Fibroblast of skin of scalp (primary cell): ENCODE data around the gene FAM193A. TPM values are rescaled to one million over a fixed set of nuclear protein-coding genes. Genes with fewer than 3 reads are reported as not detected.
"Not testable (repeated sequence)": the region's sequence is repeated elsewhere in the genome, so short reads cannot be mapped to it uniquely, and the experiment has no call there.

Source experiments
- DNase-seq: peaks from one replicate; pipeline ENCODE4 v3.0.0-alpha.2; 2013
- polyA plus RNA-seq, 2 experiments: library from polyadenylated mRNA; unstranded; fragments of 120-200 nt; gene quantifications; one replicate each; pipeline ENCODE4 v1.2.1, GENCODE V29; 2013; ENCODE audit not compliant: insufficient read length in 2 of 2

Gene FAM193A
- polyA plus RNA-seq (2013, experiment 1 of 2; ENCODE audit: insufficient read length) = 16.4 TPM
- polyA plus RNA-seq (2013, experiment 2 of 2; ENCODE audit: insufficient read length) = 17.1 TPM

- peak; percentile 100 for DNase-seq
Observed at GRCh38 chr4:2536193-2537010, at the start of gene FAM193A. FAM193A (plus strand) TSS chr4:2536647; CDS start chr4:2536916, 269 bp downstream.

GRCh38 chr4:2486981-2487380, 49.5 kb upstream of the FAM193A start:
- DNase-seq = no peak

GRCh38 chr4:2487632-2488031, 48.8 kb upstream of the FAM193A start:
- no peak for DNase-seq

GRCh38 chr4:2489081-2489805, 47.2 kb upstream of the FAM193A start:
- DNase-seq = no peak

- no peak for DNase-seq
Observed at GRCh38 chr4:2489841-2490552, 46.5 kb upstream of the FAM193A start.

GRCh38 chr4:2492970-2493369, 43.5 kb upstream of the FAM193A start:
- DNase-seq = no peak

- DNase-seq = no peak
Observed at GRCh38 chr4:2494992-2495391, 41.5 kb upstream of the FAM193A start.

GRCh38 chr4:2497324-2497723, 39.1 kb upstream of the FAM193A start:
- no peak for DNase-seq

- DNase-seq = no peak
Observed at GRCh38 chr4:2497931-2498330, 38.5 kb upstream of the FAM193A start.

- DNase-seq = no peak
Observed at GRCh38 chr4:2500547-2500946, 35.9 kb upstream of the FAM193A start.

- no peak for DNase-seq
Observed at GRCh38 chr4:2501034-2501594, 35.3 kb upstream of the FAM193A start.

GRCh38 chr4:2503809-2504208, 32.6 kb upstream of the FAM193A start:
- DNase-seq = no peak

GRCh38 chr4:2507259-2507658, 29.2 kb upstream of the FAM193A start:
- no peak for DNase-seq

- no peak for DNase-seq
Observed at GRCh38 chr4:2507855-2508254, 28.6 kb upstream of the FAM193A start.

GRCh38 chr4:2510351-2511259, 25.8 kb upstream of the FAM193A start:
- no peak for DNase-seq

- no peak for DNase-seq
Observed at GRCh38 chr4:2511645-2512131, 24.8 kb upstream of the FAM193A start.

- DNase-seq = no peak
Observed at GRCh38 chr4:2512396-2513135, 23.9 kb upstream of the FAM193A start.

GRCh38 chr4:2514193-2514592, 22.3 kb upstream of the FAM193A start:
- not testable (repeated sequence) for DNase-seq

GRCh38 chr4:2514944-2515343, 21.5 kb upstream of the FAM193A start:
- DNase-seq = not testable (repeated sequence)

GRCh38 chr4:2515830-2516550, 20.5 kb upstream of the FAM193A start:
- no peak for DNase-seq
